ENCODE results near the gene COX6A1.

DNA sequence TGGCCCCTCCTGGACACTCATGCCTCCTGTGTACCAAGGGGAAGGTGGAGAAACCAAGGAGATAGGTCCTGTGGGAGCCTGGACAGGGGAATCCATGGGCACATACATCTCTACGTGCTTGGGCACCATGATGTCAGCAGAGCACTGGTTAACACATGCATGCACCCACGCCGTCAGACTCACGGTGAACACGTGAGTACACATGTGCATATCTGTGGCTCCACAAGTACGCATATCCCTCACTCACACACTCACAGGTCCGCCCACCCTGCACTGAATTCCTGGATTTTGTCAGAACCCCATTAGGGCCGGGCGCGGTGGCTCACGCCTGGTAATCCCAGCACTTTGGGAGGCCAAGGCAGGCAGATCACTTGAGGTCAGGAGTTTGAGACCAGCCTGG lies 29.1 kb upstream of the COX6A1 start:
- TF ChIP-seq CTCF (IDR thresholded peaks at IDR 0.05) (no peak), POLR2A (IDR thresholded peaks at IDR 0.05) (no peak)

Measured in testis (tissue), 2 donors.